ENCODE results near the gene ACP7. TPM values are rescaled to one million over a fixed set of nuclear protein-coding genes. Genes with fewer than 3 reads are reported as not detected.

Gene ACP7
- total RNA-seq, 1 donor from 2014 or later, result 0.46 TPM

- Mint-ChIP-seq H3K27ac (ENCODE audit: unreplicated experiment) (no peak overlapping the region), H3K9me3 (ENCODE audit: unreplicated experiment) (peaks cover 4% of the 10 kb centered on the region), H3K4me3 (ENCODE audit: unreplicated experiment) (no peak overlapping the region), H3K27me3 (ENCODE audit: unreplicated experiment) (no peaks in the 10 kb centered on the region), H3K36me3 (ENCODE audit: low read depth, unreplicated experiment) (peaks cover 4% of the 10 kb centered on the region), H3K4me1 (ENCODE audit: unreplicated experiment) (no peaks in the 10 kb centered on the region)
- no peak for TF ChIP-seq CTCF (IDR thresholded peaks at IDR 0.05; ENCODE audit: unreplicated experiment)
- no peak for DNase-seq (ENCODE audit: low spot score)
Measured at GRCh38 chr19:39046037-39046821, 37.9 kb upstream of the ACP7 start.

DNA sequence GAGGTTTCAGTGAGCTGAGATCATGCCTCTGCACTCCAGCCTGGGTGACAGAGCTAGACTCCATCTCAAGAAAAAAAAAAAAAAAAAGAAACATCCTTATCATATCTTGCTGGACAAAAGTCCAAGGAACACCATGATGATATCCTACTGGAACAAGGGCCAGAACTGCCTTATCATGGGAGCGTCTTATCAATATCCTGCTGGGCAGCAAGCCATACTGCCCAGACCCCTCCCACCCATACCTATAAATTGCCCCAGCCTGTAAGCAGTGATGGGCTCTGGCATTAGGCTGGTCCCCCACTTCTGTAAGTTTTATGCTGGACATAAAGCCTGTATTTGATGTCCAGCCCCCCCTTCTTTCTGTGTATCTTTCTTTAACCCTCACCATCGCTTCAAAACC, 37.1 kb upstream of the ACP7 start:
- H3K4me1 Mint-ChIP-seq (ENCODE audit: unreplicated experiment), result no peaks in the 10 kb centered on the region
- peaks cover 4% of the 10 kb centered on the region for H3K36me3 Mint-ChIP-seq (ENCODE audit: low read depth, unreplicated experiment)
- no peaks in the 10 kb centered on the region for H3K27me3 Mint-ChIP-seq (ENCODE audit: unreplicated experiment)
- no peak for TF ChIP-seq CTCF (IDR thresholded peaks at IDR 0.05; ENCODE audit: unreplicated experiment)
- no peak overlapping the region for H3K4me3 Mint-ChIP-seq (ENCODE audit: unreplicated experiment)
- peaks cover 4% of the 10 kb centered on the region for H3K9me3 Mint-ChIP-seq (ENCODE audit: unreplicated experiment)
- no peak for DNase-seq (ENCODE audit: low spot score)
- H3K27ac Mint-ChIP-seq (ENCODE audit: unreplicated experiment), result no peak overlapping the region

DNA sequence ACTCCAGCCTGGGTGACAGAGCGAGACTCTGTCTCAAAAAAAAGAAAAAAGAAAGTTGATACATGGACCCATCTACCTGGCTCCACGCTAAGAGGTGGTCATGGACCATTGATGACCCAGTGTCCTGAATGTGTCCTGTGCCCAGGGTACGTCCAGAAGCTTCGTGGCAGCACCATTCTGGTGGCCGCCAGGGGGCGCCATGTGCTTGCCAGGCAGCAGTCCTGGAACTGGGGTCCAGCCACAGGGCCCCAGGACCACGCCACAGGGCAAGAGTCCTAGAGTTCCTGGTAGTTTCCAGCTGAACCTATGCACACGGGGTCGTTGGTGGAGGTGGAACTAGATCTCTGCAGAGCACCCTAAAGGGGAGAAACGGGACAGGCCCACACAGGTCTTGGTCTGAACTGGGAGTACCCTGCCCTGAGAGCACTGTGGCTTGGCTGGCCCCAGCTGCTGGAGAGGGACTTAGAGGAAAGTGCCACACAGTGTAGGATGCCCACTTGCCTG, 31.9 kb upstream of the ACP7 start:
- Mint-ChIP-seq H3K27me3 (ENCODE audit: unreplicated experiment) (no peaks in the 10 kb centered on the region), H3K27ac (ENCODE audit: unreplicated experiment) (no peak overlapping the region), H3K9me3 (ENCODE audit: unreplicated experiment) (no peaks in the 10 kb centered on the region), H3K4me3 (ENCODE audit: unreplicated experiment) (no peak overlapping the region), H3K4me1 (ENCODE audit: unreplicated experiment) (no peaks in the 10 kb centered on the region), H3K36me3 (ENCODE audit: low read depth, unreplicated experiment) (peaks cover 4% of the 10 kb centered on the region)
- peak; percentile 96 for TF ChIP-seq CTCF (IDR thresholded peaks at IDR 0.05; ENCODE audit: unreplicated experiment)
- peak; percentile 78 for DNase-seq (ENCODE audit: low spot score)

DNA sequence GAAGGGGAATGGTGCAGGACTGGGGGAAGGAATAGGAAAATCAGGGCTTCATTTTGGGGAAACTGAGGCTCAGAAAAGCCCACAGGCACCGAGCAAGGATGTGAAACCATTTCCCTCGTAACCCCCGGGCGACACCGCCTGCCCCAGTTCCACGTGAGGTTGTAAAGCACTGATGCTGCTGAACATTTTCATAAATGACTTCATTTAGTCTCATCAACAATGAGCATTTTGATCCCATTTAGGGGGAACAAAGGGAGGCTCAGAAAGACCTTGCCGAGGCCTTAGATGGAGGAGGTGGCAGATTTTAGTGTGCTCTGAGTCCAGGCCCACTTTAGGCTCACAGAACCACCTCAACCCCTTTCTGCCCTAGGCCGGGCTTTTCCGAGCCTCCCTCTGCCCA, 31.3 kb upstream of the ACP7 start:
- TF ChIP-seq CTCF (IDR thresholded peaks at IDR 0.05; ENCODE audit: unreplicated experiment), result no peak
- H3K36me3 Mint-ChIP-seq (ENCODE audit: low read depth, unreplicated experiment), result peaks cover 4% of the 10 kb centered on the region

More for the DNA sequence above, 31.3 kb upstream of the ACP7 start:
- H3K4me3 Mint-ChIP-seq (ENCODE audit: unreplicated experiment), result no peak overlapping the region
- H3K27me3 Mint-ChIP-seq (ENCODE audit: unreplicated experiment), result no peaks in the 10 kb centered on the region
- DNase-seq (ENCODE audit: low spot score), result no peak
- no peaks in the 10 kb centered on the region for H3K9me3 Mint-ChIP-seq (ENCODE audit: unreplicated experiment)
- no peaks in the 10 kb centered on the region for H3K4me1 Mint-ChIP-seq (ENCODE audit: unreplicated experiment)
- no peak overlapping the region for H3K27ac Mint-ChIP-seq (ENCODE audit: unreplicated experiment)
